HepG2 (cell line): ENCODE results near the gene NME4. TPM values are rescaled to one million over a fixed set of nuclear protein-coding genes. Genes with fewer than 3 reads are reported as not detected.

Experiments used
- ELF3 ChIP-seq: IDR thresholded peaks from 2 replicates; pipeline ENCODE4 v1.6.1; 2016; ENCODE audit warnings: missing genetic modification reagents, missing compliant biosample characterization
- GATAD1 ChIP-seq: IDR thresholded peaks from 2 replicates; pipeline ENCODE4 v1.6.1; 2016; ENCODE audit warnings: missing genetic modification reagents, missing compliant biosample characterization
- MAFG ChIP-seq: sonication (generic); formaldehyde crosslinking; IDR thresholded peaks from 2 replicates; pipeline ENCODE4 v1.5.1; 2020; ENCODE audit warnings: mild to moderate bottlenecking, missing genetic modification reagents
- MED8 ChIP-seq: sonication (generic); formaldehyde crosslinking; IDR thresholded peaks from 2 replicates; pipeline ENCODE4 v1.8.1; 2023; ENCODE audit warnings: mild to moderate bottlenecking, missing genetic modification reagents; ENCODE audit not compliant: insufficient replicate concordance
- RBAK ChIP-seq: sonication (generic); formaldehyde crosslinking; IDR thresholded peaks from 2 replicates; pipeline ENCODE4 v1.5.1; 2020; ENCODE audit warnings: mild to moderate bottlenecking, missing genetic modification reagents
- ZNF264 ChIP-seq: sonication (generic); formaldehyde crosslinking; IDR thresholded peaks from 2 replicates; pipeline ENCODE4 v1.4.0; 2020; ENCODE audit warnings: missing genetic modification reagents
- ZNF749 ChIP-seq: sonication (generic); formaldehyde crosslinking; IDR thresholded peaks from 2 replicates; pipeline ENCODE4 v1.8.0; 2022; ENCODE audit warnings: mild to moderate bottlenecking, missing genetic modification reagents, moderate library complexity, borderline replicate concordance
- polyA plus RNA-seq, 8 experiments: library from polyadenylated mRNA; depleted of rRNA in 3 of 8; stranded (reverse) in 7 of 8; unstranded in 1 of 8; fragments of >200 nt; fragmentation: Illumina TruSeq in 4 of 8; extraction: Trizol in 4 of 8; gene quantifications; 2 replicates each; pipeline versions ENCODE4 v1.2.1 to v1.2.3, GENCODE V29; 2011 to 2016; ENCODE audit warnings: low read depth in 4 of 8, missing spikeins in 1 of 8, mixed read lengths in 1 of 8; ENCODE audit not compliant: insufficient read depth in 1 of 8
- total RNA-seq, 5 experiments: library from RNA; depleted of rRNA; stranded (reverse); fragments of >200 nt; fragmentation: Illumina TruSeq; extraction: Trizol; gene quantifications; 2 replicates each; pipeline ENCODE4 v1.2.3, GENCODE V29; 2016; ENCODE audit warnings: low read depth in 1 of 5
- TF ChIP-seq, protein P1 (sequence below), 2 experiments: sonication (generic) in 1 of 2; formaldehyde crosslinking in 1 of 2; IDR thresholded peaks; 2 replicates each; pipeline versions ENCODE4 v1.5.1 to v1.6.1; 2011 to 2020; ENCODE audit warnings: borderline replicate concordance in 1 of 2, low read depth in 1 of 2, low read length in 1 of 2, mild to moderate bottlenecking in 1 of 2, missing genetic modification reagents in 1 of 2, moderate library complexity in 1 of 2
- TF ChIP-seq, protein P2 (sequence below): sonication (generic); formaldehyde crosslinking; IDR thresholded peaks from 2 replicates; pipeline ENCODE4 v1.4.0; 2020; ENCODE audit warnings: missing genetic modification reagents
- TF ChIP-seq, protein P3 (sequence below): sonication (generic); formaldehyde crosslinking; IDR thresholded peaks from 2 replicates; pipeline ENCODE4 v1.5.1; 2020; ENCODE audit warnings: mild to moderate bottlenecking, missing genetic modification reagents, moderate library complexity
- TF ChIP-seq, protein P4 (sequence below): sonication (generic); formaldehyde crosslinking; IDR thresholded peaks from 2 replicates; pipeline ENCODE4 v1.4.0; 2020; ENCODE audit warnings: missing genetic modification reagents
- TF ChIP-seq, protein P5 (sequence below), 2 experiments: sonication (generic) in 1 of 2; formaldehyde crosslinking in 1 of 2; IDR thresholded peaks; 2 replicates each; pipeline versions ENCODE4 v1.4.0 to v1.6.1; 2016 to 2020; ENCODE audit warnings: borderline replicate concordance in 1 of 2, low read depth in 1 of 2, mild to moderate bottlenecking in 1 of 2, missing genetic modification reagents in 1 of 2
- TF ChIP-seq, protein P6 (sequence below): sonication (generic); formaldehyde crosslinking; IDR thresholded peaks from 2 replicates; pipeline ENCODE4 v1.9.0; 2021; ENCODE audit warnings: missing genetic modification reagents, mild to moderate bottlenecking, borderline replicate concordance

NME4 gene
- total and polyA plus RNA-seq, 2 of the 13 experiments (the other 11 are each of a cell fraction or from before 2014, with no cell fraction given), result 121 to 263 TPM

DNA sequence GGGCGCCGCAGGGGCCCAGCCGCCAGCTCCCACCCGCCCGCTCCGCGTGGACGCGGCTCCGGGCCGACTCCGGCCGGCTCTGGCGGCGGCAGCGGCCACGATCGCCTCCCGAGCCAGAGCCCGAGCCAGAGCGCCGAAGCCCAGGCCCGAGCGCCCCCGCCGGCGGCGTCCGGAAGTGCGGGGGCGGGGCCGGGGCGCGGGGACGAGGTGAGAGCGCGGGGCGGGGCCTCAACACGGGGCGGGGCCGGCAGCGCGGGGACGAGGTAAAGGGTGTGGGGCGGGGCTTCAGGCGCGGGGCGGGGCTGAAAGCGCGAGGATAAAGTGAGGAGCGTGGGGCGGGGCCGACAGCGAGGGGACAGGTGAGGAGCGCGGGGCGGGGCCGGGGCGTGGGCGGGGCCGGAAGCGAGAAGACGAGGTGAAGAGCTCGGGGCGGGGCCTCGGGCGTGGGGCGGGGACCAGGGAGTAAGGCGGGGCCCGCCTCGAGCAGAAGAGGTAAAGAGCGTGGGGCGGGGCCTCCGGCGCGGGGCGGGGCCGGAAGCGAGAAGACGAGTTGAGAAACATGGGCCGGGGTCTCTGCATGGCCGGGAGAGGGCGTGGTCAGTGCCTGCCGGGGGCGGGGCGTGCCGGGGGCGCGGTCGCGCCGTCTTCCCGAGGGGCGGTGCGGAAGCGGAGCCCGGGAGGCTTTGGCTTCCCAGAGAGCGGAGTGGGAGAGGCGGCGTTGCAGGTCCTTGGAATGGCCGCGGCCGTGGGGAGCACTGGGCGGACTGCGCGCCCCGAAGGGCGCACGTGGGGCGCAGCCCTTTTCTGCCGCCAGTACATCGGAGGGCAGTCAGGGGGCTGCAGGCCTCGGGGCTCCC, 44.2 kb upstream of the NME4 start, which contains the start of gene AXIN1 (continued):
- TF ChIP-seq, protein P1, sequence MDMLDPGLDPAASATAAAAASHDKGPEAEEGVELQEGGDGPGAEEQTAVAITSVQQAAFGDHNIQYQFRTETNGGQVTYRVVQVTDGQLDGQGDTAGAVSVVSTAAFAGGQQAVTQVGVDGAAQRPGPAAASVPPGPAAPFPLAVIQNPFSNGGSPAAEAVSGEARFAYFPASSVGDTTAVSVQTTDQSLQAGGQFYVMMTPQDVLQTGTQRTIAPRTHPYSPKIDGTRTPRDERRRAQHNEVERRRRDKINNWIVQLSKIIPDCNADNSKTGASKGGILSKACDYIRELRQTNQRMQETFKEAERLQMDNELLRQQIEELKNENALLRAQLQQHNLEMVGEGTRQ (IDR thresholded peaks at IDR 0.05; ENCODE audit: low read depth, low read length), result no peak
- TF ChIP-seq, protein P1 (CRISPR knock-in tag; IDR thresholded peaks at IDR 0.05; ENCODE audit: borderline replicate concordance), result no peak; the same call in 1 of the 2 replicates
- TF ChIP-seq ZNF749, result no peak
- TF ChIP-seq ZNF264 (CRISPR knock-in tag), result no peak
- TF ChIP-seq, protein P2, sequence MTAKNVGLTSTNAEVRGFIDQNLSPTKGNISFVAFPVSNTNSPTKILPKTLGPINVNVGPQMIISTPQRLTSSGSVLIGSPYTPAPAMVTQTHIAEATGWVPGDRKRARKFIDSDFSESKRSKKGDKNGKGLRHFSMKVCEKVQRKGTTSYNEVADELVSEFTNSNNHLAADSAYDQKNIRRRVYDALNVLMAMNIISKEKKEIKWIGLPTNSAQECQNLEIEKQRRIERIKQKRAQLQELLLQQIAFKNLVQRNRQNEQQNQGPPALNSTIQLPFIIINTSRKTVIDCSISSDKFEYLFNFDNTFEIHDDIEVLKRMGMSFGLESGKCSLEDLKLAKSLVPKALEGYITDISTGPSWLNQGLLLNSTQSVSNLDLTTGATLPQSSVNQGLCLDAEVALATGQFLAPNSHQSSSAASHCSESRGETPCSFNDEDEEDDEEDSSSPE (CRISPR knock-in tag), result peak; percentile 60; the same call in 1 of the 2 replicates
- TF ChIP-seq, protein P3, sequence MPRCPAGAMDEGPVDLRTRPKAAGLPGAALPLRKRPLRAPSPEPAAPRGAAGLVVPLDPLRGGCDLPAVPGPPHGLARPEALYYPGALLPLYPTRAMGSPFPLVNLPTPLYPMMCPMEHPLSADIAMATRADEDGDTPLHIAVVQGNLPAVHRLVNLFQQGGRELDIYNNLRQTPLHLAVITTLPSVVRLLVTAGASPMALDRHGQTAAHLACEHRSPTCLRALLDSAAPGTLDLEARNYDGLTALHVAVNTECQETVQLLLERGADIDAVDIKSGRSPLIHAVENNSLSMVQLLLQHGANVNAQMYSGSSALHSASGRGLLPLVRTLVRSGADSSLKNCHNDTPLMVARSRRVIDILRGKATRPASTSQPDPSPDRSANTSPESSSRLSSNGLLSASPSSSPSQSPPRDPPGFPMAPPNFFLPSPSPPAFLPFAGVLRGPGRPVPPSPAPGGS (CRISPR knock-in tag), result no peak
- TF ChIP-seq RBAK (CRISPR knock-in tag), result no peak
- peak; percentile 33; the same call in 1 of the 2 replicates for TF ChIP-seq ELF3
- TF ChIP-seq, protein P4, sequence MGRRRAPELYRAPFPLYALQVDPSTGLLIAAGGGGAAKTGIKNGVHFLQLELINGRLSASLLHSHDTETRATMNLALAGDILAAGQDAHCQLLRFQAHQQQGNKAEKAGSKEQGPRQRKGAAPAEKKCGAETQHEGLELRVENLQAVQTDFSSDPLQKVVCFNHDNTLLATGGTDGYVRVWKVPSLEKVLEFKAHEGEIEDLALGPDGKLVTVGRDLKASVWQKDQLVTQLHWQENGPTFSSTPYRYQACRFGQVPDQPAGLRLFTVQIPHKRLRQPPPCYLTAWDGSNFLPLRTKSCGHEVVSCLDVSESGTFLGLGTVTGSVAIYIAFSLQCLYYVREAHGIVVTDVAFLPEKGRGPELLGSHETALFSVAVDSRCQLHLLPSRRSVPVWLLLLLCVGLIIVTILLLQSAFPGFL, result no peak
- no peak for TF ChIP-seq MED8 (CRISPR knock-in tag)
- no peak for TF ChIP-seq MAFG
- TF ChIP-seq, protein P5, sequence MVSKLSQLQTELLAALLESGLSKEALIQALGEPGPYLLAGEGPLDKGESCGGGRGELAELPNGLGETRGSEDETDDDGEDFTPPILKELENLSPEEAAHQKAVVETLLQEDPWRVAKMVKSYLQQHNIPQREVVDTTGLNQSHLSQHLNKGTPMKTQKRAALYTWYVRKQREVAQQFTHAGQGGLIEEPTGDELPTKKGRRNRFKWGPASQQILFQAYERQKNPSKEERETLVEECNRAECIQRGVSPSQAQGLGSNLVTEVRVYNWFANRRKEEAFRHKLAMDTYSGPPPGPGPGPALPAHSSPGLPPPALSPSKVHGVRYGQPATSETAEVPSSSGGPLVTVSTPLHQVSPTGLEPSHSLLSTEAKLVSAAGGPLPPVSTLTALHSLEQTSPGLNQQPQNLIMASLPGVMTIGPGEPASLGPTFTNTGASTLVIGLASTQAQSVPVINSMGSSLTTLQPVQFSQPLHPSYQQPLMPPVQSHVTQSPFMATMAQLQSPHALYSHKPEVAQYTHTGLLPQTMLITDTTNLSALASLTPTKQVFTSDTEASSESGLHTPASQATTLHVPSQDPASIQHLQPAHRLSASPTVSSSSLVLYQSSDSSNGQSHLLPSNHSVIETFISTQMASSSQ (IDR thresholded peaks at IDR 0.05; ENCODE audit: low read depth), result no peak
- TF ChIP-seq, protein P5 (CRISPR knock-in tag; IDR thresholded peaks at IDR 0.05; ENCODE audit: borderline replicate concordance), result no peak
- 0 out of 2 replicates have a peak, but pooled peaks have one; percentile 35 for TF ChIP-seq GATAD1 (CRISPR knock-in tag)
- TF ChIP-seq, protein P6, sequence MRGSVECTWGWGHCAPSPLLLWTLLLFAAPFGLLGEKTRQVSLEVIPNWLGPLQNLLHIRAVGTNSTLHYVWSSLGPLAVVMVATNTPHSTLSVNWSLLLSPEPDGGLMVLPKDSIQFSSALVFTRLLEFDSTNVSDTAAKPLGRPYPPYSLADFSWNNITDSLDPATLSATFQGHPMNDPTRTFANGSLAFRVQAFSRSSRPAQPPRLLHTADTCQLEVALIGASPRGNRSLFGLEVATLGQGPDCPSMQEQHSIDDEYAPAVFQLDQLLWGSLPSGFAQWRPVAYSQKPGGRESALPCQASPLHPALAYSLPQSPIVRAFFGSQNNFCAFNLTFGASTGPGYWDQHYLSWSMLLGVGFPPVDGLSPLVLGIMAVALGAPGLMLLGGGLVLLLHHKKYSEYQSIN, result no peak
